ENCODE results near the gene ALOX5AP.

- TF ChIP-seq PPARA (CRISPR knock-in tag; IDR thresholded peaks at IDR 0.05; ENCODE audit: borderline replicate concordance) (no peak), CREB5 (CRISPR knock-in tag; IDR thresholded peaks at IDR 0.05; ENCODE audit: low read depth) (no peak), ZFP3 (CRISPR knock-in tag; IDR thresholded peaks at IDR 0.05) (no peak), ZNF70 (CRISPR knock-in tag; IDR thresholded peaks at IDR 0.05) (no peak), RARB (CRISPR knock-in tag; IDR thresholded peaks at IDR 0.05) (no peak), OSR1 (CRISPR knock-in tag; IDR thresholded peaks at IDR 0.05) (no peak), PATZ1 (CRISPR knock-in tag; IDR thresholded peaks at IDR 0.05; ENCODE audit: borderline replicate concordance) (no peak), ZNF565 (CRISPR knock-in tag; conservative IDR thresholded peaks at IDR 0.05; ENCODE audit: low read depth) (no peak), ZFP30 (CRISPR knock-in tag; IDR thresholded peaks at IDR 0.05) (no peak), BACH2 (CRISPR knock-in tag; IDR thresholded peaks at IDR 0.05; ENCODE audit: borderline replicate concordance) (no peak), GLIS3 (CRISPR knock-in tag; IDR thresholded peaks at IDR 0.05) (no peak), ARNTL (CRISPR knock-in tag; IDR thresholded peaks at IDR 0.05; ENCODE audit: borderline replicate concordance, low read depth) (no peak), SNAI2 (CRISPR knock-in tag; IDR thresholded peaks at IDR 0.05) (no peak)
Measured at GRCh38 chr13:30704596-30704995, 30.7 kb upstream of the ALOX5AP start.

All from SK-N-SH treated with all-trans-retinoic acid at 6 μM for 48 hours (cell line).